Measurements from ENCODE around the gene ZNF668. TPM values are rescaled to one million over a fixed set of nuclear protein-coding genes. Genes with fewer than 3 reads are reported as not detected.

The ZNF668 gene
- total and polyA plus RNA-seq, 2 of the 13 experiments (the other 11 are each of a cell fraction or from before 2014, with no cell fraction given) = 3.8 to 9.8 TPM

- TF ChIP-seq ZSCAN21 (CRISPR knock-in tag; IDR thresholded peaks at IDR 0.05; ENCODE audit: borderline replicate concordance) = 0 out of 2 replicates have a peak, but pooled peaks have one; percentile 7
- TF ChIP-seq ZFP91 (CRISPR knock-in tag; IDR thresholded peaks at IDR 0.05; ENCODE audit: borderline replicate concordance) = no peak
- no peak for TF ChIP-seq CAMTA2 (CRISPR knock-in tag; IDR thresholded peaks at IDR 0.05; ENCODE audit: borderline replicate concordance)
- TF ChIP-seq ZMYM2 (CRISPR knock-in tag; IDR thresholded peaks at IDR 0.05) = no peak
- no peak for TF ChIP-seq IRF2 (CRISPR knock-in tag; IDR thresholded peaks at IDR 0.05)
- TF ChIP-seq DDIT3 (CRISPR knock-in tag; IDR thresholded peaks at IDR 0.05) = no peak
- no peak for TF ChIP-seq FOXK2 (IDR thresholded peaks at IDR 0.05)
- TF ChIP-seq ATM (IDR thresholded peaks at IDR 0.05; ENCODE audit: borderline replicate concordance) = no peak
- TF ChIP-seq CBFB (CRISPR knock-in tag; IDR thresholded peaks at IDR 0.05) = no peak
- TF ChIP-seq PCBP1 (IDR thresholded peaks at IDR 0.05; ENCODE audit: borderline replicate concordance, low read depth, low read length) = no peak
- no peak for TF ChIP-seq GZF1 (CRISPR knock-in tag; IDR thresholded peaks at IDR 0.05)
- TF ChIP-seq ARID4A (CRISPR knock-in tag; IDR thresholded peaks at IDR 0.05; ENCODE audit: borderline replicate concordance) = no peak
- no peak for TF ChIP-seq ZNF670 (CRISPR knock-in tag; IDR thresholded peaks at IDR 0.05; ENCODE audit: borderline replicate concordance)
- no peak for TF ChIP-seq ZNF142 (CRISPR knock-in tag; IDR thresholded peaks at IDR 0.05)
- TF ChIP-seq ZNF878 (CRISPR knock-in tag; IDR thresholded peaks at IDR 0.05) = no peak
- no peak for TF ChIP-seq ZNF772 (CRISPR knock-in tag; IDR thresholded peaks at IDR 0.05)
These were observed 44.4 kb upstream of the ZNF668 start (continued) for GRCh38 chr16:31118223-31119155.

Data from HepG2 (cell line).